ENCODE results near the gene KCNIP4.

Gene KCNIP4

GRCh38 chr4:21652508-21653231 is 295.9 kb downstream of the KCNIP4 start:
- Histone ChIP-seq H3K4me1 (ENCODE audit: low read depth, poor library complexity, severe bottlenecking) (no peaks in the 10 kb centered on the region), H3K79me2 (ENCODE audit: insufficient read depth, low read depth) (no peaks in the 10 kb centered on the region), H3K4me2 (no peak overlapping the region), H3K27ac (no peak overlapping the region), H3K9ac (no peak overlapping the region), H3K27me3 (ENCODE audit: insufficient read depth, low read depth) (no peaks in the 10 kb centered on the region), H2AFZ (ENCODE audit: low read depth) (no peak overlapping the region), H3K4me3 (IDR thresholded peaks at IDR 0.05; ENCODE audit: insufficient read depth, low read depth, low read length) (no peak overlapping the region), H4K20me1 (ENCODE audit: insufficient read depth) (no peaks in the 10 kb centered on the region), H3K36me3 (ENCODE audit: insufficient read depth) (no peaks in the 10 kb centered on the region)
- TF ChIP-seq CTCF (conservative IDR thresholded peaks at IDR 0.05; ENCODE audit: low read depth, low read length) = no peak

- no peak overlapping the region for H2AFZ ChIP-seq (ENCODE audit: low read depth)
- no peak for TF ChIP-seq CTCF (conservative IDR thresholded peaks at IDR 0.05; ENCODE audit: low read depth, low read length)
- H3K27ac ChIP-seq = no peak overlapping the region
- no peak overlapping the region for H3K4me2 ChIP-seq
- H4K20me1 ChIP-seq (ENCODE audit: insufficient read depth) = no peaks in the 10 kb centered on the region
- H3K4me1 ChIP-seq (ENCODE audit: low read depth, poor library complexity, severe bottlenecking) = no peaks in the 10 kb centered on the region
- H3K9ac ChIP-seq = no peak overlapping the region
- H3K27me3 ChIP-seq (ENCODE audit: insufficient read depth, low read depth) = no peaks in the 10 kb centered on the region
- H3K4me3 ChIP-seq (IDR thresholded peaks at IDR 0.05; ENCODE audit: insufficient read depth, low read depth, low read length) = no peak overlapping the region
- no peaks in the 10 kb centered on the region for H3K79me2 ChIP-seq (ENCODE audit: insufficient read depth, low read depth)
- H3K36me3 ChIP-seq (ENCODE audit: insufficient read depth) = no peaks in the 10 kb centered on the region
Observed at GRCh38 chr4:21649391-21650090, 299.0 kb downstream of the KCNIP4 start.

GRCh38 chr4:21645776-21646175 is 302.8 kb downstream of the KCNIP4 start:
- no peaks in the 10 kb centered on the region for H3K36me3 ChIP-seq (ENCODE audit: insufficient read depth)
- H4K20me1 ChIP-seq (ENCODE audit: insufficient read depth) = no peaks in the 10 kb centered on the region
- no peak overlapping the region for H3K9ac ChIP-seq
- H3K4me3 ChIP-seq (IDR thresholded peaks at IDR 0.05; ENCODE audit: insufficient read depth, low read depth, low read length) = no peak overlapping the region
- H2AFZ ChIP-seq (ENCODE audit: low read depth) = no peak overlapping the region
- no peaks in the 10 kb centered on the region for H3K27me3 ChIP-seq (ENCODE audit: insufficient read depth, low read depth)
- no peak overlapping the region for H3K27ac ChIP-seq
- no peak for TF ChIP-seq CTCF (conservative IDR thresholded peaks at IDR 0.05; ENCODE audit: low read depth, low read length)
- H3K4me1 ChIP-seq (ENCODE audit: low read depth, poor library complexity, severe bottlenecking) = no peaks in the 10 kb centered on the region
- H3K79me2 ChIP-seq (ENCODE audit: insufficient read depth, low read depth) = no peaks in the 10 kb centered on the region
- no peak overlapping the region for H3K4me2 ChIP-seq

GRCh38 chr4:21641696-21642095 is 306.9 kb downstream of the KCNIP4 start:
- no peak for TF ChIP-seq CTCF (conservative IDR thresholded peaks at IDR 0.05; ENCODE audit: low read depth, low read length)
- Histone ChIP-seq H2AFZ (ENCODE audit: low read depth) (no peak overlapping the region), H4K20me1 (ENCODE audit: insufficient read depth) (no peaks in the 10 kb centered on the region), H3K4me1 (ENCODE audit: low read depth, poor library complexity, severe bottlenecking) (no peaks in the 10 kb centered on the region), H3K9ac (no peak overlapping the region), H3K79me2 (ENCODE audit: insufficient read depth, low read depth) (no peaks in the 10 kb centered on the region), H3K4me3 (IDR thresholded peaks at IDR 0.05; ENCODE audit: insufficient read depth, low read depth, low read length) (no peak overlapping the region), H3K27ac (no peak overlapping the region), H3K36me3 (ENCODE audit: insufficient read depth) (no peaks in the 10 kb centered on the region), H3K27me3 (ENCODE audit: insufficient read depth, low read depth) (no peaks in the 10 kb centered on the region), H3K4me2 (no peak overlapping the region)

Measured in KMS-11 (cell line).